ENCODE measurements around the gene KRT14.

- TF ChIP-seq POLR2AphosphoS5 (IDR thresholded peaks at IDR 0.05; ENCODE audit: low read depth, low read length) (no peak), CTCF (IDR thresholded peaks at IDR 0.05) (no peak)
Observed at GRCh38 chr17:41571561-41572434, 14.9 kb downstream of the KRT14 start, which contains the start of gene KRT9.

Data from Panc1 (cell line).